AG08395 (cell line): ENCODE measurements around the gene GFRA1.

Experiments
- DNase-seq: peaks from one replicate; pipeline ENCODE4 v3.0.0; 2012; ENCODE audit warnings: mixed read lengths, low spot score

Gene GFRA1

DNA sequence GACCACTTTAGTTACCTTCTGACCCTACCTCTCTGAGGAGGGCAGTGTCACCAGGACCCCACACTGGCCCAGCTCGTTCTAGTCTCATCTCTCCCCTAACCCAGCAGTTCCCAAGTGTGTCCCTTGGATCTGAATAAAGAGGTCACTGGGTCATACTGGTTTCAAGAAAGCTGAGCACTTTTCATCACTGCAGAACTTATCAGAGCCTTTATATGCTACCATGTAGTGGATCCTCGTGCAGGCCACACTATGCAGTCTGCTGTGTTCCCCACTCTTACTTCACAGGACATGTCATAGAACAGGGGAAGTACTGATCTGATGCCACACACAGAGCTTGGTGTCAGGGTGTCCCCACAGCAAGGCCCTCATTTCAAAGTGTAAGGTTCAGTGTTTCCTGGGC, 113.8 kb downstream of the GFRA1 start:
- DNase-seq = no peak

DNA sequence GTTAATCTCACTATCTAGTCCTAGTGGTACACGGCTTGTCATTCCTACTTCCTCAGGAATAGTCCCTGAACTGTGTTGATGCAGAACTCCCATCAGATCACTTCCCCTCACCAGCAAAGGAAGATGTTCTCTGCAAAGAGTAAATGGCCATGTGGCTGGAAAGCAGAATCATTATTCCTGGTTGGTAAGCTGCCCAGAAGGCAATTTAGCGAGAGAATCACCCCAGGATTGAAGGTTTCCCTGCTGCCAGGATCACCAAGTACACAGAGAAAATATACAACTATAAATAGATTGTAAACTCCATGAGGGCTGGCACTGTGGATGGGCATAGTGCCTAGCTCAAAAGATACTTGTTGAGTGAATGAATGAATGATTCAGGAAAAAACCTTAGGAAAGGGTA, 115.0 kb downstream of the GFRA1 start:
- no peak for DNase-seq

DNA sequence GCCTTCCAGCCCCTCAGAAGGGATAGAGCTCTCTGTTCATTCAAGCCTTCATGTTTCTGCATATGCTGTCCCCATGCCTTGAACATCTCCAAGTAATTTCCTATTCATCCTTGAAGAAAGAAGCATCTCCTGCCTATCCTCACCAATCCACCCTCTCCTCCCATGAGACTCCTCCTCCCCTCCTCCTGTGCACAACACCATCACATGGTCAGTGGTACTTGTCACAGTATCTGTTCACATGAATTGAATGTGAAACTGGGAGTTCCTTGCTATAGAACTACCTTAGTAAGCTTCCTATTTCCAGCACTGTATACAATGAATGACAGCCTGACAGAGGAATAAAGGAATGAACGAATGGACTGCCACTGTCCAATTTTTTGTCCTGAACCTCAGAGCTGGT, 115.5 kb downstream of the GFRA1 start:
- DNase-seq = no peak

DNA sequence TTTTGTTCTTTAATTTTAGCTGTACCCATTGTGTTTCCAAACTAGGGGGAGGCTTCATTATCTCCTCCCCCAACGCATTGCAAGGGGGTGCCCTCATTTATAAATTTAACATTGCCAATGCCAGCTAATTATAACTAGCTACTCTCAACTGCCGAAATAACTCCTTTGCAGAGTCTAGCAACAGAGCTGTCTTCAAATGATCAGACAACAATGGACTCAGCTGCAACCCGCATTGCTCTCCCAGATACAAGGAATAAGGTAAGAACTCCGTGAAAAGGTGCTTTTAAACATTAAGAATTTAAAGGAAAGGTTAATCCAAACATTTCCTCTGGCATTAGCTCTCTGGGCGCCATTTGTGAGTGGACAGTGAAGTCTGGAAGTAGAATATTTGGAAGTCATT, 116.2 kb downstream of the GFRA1 start:
- no peak for DNase-seq

DNA sequence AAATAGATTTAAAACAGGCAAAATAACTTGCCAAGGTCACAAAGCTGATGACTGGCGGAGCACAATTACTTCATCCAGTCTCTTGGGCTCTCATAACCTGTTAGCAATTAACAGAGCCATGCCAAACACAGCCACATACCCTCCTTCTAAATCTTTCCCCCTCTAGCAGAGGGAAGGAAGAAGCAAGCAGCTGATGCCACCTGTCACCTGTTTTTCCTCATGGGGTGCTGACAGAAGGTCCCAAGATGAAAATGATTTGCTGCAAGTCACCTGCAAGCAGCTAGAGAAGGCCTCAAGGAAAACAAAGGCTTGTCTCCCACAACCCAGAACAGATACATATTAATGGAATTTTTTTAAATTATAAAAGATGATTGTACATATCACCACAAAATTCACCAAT, 117.8 kb downstream of the GFRA1 start:
- DNase-seq = no peak

DNA sequence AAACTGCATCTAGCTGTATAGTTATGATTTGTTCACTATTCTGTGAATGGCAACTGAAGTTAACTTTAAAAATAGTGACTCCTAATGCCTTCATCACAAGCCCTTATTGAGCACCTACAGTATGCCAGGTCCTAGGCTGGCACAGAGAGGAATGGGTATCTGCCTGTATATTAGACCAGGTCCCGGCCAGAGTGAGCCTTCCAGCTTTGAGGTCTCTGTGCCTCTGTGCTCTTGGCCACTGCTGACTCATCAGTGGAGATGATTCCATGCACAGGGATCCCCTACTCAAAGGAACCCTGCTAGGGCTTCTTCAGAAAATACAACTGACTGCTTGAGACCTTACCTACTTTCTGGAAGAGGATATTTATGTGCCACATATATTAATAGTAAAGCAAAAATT, 118.4 kb downstream of the GFRA1 start:
- DNase-seq = no peak

DNA sequence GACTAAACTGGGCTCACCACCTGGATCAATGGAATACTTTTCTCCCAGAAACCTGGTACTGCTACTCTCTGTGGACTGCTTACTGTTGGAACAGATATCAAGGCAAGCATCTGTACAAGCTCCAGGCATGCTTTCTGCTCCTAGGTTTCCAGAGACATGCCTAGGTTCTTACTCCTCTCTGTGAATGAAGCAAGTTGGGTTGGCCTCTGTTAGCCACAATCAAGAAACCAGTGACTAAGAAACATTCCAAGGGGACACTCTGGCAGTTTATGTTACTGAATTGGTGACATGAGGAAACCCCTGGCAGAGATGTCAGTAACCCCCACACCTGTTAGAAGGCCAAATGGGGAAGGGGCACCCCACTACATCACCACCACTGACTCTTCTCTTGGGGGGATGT, 121.9 kb downstream of the GFRA1 start:
- DNase-seq = peak; percentile 38

DNA sequence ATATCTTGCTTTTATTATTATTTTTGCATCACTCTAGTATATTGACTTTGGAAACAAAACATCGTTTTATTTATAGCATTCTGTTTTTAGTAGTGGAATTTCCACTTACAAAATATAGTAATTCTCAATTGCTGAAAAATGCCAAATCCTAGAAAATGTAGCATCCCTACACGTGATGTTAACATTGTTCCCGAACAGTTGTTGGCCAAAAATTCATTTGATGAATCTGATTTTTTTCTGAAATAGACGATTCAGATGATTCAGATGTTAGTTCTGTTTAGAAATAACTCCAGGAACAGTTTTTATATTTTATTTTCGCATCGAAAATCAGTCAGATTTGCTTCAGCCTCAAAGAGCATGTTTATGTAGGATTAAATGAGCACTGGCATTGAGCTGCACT, 122.4 kb downstream of the GFRA1 start:
- DNase-seq = no peak

DNA sequence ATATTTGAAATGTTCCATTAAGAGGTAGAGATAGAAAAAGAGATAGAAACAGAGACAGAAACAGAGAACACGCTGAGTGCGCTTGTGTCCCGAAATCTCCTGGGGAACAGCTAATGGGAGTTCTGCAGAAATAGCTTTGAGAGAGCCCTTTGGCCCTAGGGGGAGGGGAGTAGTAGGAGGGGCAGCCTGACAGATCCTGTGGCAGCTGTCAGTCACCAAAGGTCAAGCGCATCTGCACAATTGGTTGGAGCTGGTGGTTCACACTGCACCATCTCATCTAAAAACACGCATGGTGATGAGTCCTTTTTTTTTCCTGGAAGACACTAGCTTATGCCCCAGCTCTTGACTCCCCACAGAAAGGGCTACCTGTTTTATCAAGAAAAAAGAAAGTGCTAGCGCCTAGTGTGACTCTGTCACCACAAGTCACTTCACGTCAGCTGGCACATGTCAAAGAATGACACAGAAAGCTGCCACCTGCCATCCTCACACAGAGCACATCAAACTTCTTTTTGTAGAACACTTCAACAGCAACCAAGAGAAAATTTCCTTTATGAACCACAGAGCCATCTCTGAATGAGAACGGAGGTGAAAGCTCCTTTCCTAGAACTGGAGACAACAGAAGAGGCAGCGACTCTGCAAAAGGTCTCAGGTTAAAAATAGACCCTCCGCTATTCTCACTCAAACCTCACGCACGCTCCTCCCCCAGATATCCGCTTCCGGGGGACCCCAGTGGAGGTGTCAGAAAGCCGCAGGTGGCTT, 125.7 kb downstream of the GFRA1 start:
- no peak for DNase-seq

DNA sequence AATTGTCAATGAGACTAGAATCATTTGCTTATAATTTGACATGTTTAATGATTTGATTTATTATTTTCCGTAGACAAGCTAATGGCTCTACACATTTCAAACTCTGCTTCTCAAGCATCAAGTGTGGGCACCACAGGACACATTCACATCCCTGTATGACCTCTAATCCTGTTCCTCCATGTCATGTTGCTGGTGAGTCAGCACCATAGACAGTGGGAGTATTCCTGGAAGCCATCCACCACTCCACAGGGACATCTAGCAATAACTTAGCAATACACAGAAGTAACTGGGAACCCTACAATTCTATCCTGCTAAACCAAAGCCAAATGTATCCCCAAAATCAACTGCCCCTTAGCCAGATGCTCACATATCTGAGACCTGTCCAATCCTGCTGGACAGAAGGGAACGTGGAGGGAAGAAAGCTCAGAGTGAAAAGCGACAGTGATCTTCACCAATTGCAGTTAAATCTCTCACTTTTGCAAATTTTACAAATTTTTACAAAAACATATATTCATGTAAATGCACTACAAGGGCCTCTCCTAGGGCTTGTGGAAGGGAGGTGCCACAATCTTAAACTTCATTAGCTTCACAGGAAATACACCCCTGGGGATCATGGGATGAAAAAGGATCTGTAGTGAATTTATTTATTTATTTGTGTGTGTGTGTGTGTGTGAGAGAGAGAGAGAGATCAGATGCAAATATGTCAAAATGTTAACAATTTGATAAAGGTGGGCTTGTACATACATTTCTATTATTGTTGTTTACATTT, 126.5 kb downstream of the GFRA1 start:
- DNase-seq = peak; percentile 55

DNA sequence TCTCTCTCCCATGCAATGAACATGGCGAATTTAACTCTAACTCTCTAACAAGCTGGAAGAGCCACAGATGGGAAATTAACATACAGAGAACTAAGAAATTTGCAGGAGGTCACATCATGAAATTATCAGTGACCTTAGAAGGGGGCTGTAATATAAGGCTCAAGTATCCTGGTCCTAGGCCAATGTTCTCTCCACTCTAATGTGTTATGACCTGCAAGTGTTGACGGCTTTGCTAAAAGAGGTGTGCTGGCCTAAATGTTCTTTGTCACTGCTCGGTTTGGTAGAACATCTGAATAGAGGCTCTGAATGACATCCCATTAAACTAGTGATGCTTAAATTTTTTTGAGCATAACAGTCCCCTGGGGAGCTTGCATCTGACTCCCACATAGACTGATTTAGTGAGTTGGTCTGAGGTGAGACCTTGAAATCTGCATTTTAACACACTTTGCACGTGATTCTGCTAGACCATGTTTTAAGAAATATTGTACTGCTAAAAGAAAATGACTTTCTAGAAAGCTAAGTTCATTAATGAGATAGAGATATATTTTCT, 129.3 kb downstream of the GFRA1 start:
- no peak for DNase-seq

DNA sequence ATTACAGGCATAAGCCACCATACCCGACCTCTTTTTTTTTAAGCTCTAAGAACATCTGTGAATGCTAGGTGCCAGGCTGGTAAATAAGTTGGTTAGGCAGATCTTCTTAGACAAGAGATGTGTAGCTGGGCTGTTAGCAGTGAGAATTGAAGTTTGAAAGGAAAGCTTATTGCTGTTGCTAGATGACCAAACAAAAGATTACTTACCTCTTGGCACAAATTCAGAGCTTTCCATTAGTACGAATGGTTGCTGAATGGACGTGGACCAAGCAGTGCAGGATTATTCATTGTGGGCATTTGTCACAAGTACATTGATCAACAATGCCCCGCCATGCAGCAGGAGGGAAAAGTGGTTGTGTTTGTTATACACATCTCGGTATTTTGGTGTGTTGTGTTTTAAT, 131.2 kb downstream of the GFRA1 start:
- no peak for DNase-seq

DNA sequence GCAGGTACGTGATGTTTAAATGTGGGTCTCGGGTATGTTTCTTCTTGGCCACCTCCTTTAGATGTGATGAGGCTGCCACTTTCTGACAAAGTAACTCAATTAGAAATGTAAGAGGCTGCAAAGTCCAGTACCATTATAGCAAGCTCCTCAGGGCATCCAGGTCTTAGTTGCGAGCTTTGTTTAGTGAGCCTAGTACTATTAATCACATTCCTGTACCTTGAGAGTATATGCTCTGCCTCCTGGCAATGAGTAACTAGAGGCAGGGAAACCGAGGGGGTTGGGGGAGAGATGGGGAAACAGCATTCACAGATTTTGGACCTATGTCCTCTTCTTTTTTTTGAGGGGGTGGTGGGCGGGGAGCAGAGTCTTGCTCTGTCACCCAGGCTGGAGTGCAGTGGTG, 131.8 kb downstream of the GFRA1 start:
- DNase-seq = no peak

DNA sequence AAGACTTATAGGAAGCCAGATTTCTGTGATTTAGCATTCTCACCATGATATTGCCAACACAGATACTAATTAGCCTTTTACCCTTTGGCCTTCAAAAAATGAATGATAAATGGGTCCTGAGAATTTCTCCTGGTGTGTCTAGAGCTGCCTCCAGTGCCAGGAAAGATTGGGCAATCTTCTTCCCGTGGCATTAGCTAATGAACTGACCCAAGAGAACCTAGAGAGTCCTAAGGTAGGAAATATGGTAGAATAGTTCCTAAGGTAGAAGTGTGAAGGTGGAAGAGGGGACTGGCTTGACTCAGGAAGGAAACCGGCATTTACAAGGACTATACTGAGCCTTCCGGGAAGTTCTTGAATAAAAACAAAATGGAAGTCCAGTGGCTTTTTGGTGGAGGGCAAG, 133.1 kb downstream of the GFRA1 start:
- DNase-seq = no peak

DNA sequence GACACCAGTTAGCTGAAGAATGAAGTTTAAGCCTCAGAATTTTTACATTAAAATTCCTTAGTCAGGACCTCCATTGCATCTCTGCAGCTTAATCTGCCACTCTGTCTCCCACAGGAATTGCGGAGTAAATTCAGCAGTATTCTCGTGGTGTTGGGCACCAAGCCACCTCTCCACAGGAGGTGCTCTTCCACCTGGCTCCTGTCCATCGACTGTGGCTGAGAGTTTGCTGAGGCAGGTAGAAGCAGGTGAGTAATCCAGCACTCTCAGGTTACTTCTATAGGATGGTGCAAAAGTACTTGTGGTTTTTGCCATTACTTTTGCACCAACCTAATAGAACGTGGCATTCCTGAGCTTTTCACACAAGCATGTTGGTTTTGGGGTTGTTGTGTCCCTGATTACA, 134.1 kb downstream of the GFRA1 start:
- DNase-seq = no peak

DNA sequence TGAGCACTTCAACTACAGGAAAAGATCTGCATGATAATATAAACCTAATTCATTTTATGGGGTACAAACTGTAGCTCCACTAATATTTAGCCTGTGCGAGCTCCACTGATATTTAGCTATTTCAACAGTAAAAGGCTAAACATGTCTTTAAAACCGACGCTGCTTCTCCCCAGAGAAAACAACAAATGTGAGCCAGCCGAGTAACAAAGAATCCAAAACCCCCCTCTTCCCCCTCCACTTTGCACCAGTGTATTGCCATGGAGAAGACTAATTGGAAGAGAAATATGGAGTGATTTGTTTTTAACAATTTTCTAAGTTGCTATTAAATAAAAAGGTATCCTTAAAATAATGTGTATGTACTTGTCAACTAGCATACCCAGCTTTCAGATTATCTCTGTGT, 136.7 kb downstream of the GFRA1 start:
- DNase-seq = no peak

DNA sequence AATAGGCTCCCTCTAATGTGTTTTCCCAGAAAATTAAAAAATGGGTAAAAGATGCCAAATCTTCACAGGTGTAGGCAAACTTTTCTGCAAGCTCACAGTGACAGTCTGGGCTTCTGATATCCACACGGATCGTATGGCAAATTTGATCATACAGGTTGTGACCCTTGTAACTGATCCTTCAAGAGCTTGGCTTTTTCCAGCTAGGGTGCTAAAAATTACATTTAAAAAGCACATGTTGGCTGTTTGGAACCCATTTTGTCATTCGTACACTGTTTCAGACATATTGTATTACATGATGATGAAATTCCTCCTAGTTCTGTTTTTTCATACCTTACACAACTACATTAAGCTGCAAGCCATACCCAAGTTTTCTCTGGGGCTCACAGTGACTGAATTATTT, 138.7 kb downstream of the GFRA1 start:
- DNase-seq = no peak

DNA sequence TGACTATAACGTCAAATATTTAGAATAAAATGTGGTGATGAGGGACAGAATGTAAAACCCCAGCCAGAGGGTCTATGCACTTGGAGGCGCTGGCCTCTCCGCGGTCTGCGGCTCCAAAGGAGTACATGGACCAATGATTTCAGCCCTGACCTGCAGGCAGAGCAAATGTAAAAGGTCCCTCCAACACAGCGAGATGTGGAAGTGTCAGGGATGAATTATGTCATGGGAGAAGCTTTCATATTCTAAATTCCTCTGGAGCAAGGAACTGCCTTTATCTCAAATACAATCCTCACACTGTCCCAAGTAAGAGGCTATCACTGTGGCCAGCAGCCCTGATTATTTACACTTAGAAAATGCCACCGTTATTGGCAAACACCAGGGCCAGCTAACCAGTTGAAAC, 139.4 kb downstream of the GFRA1 start:
- no peak for DNase-seq

DNA sequence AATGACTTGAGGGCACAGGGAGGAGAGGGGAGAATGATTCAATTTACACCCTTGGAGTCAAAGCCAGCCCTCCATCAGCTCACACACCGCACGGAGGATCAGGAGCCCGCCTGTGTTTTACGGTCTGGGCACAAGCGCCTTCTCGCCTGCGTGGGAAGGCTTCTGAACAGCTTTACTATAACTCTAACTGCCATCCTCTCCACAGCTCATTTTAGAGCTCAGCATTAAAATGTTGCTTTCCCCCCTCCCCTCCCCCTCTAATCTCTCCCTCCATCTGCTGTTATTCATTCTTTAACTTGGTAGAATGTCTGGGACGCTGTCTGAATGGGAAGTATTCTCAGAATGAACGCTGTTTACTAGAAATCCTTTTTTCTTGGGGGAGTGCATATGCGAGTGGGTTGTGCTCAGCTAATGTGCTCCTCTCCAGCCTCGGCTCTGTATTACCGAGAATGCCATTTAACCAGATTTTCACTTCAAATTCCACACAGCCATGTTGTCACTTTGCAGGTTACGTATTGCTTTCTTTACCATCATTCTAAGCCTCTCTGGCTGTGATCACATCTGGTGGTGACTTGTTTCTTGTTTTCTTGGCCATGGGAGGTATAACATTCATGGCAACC, 140.1 kb downstream of the GFRA1 start:
- DNase-seq = no peak

DNA sequence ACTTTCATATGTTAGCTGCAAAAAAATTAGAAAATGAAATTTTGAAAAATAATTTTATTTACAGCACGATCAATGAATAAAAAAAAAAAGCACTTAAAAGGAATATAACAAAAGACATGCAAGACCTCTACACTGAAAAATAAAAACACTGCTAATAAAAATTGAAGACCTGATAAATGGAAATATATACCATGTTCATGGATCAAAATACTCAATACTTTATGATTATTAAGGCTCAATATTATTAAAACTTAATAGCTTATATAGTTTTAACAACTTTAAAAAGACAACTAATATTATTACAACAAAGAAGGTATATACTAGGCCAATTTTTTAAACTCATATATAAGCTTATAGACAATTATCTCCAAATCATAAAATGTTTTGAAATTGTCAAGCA, 143.0 kb downstream of the GFRA1 start:
- DNase-seq = no peak

DNA sequence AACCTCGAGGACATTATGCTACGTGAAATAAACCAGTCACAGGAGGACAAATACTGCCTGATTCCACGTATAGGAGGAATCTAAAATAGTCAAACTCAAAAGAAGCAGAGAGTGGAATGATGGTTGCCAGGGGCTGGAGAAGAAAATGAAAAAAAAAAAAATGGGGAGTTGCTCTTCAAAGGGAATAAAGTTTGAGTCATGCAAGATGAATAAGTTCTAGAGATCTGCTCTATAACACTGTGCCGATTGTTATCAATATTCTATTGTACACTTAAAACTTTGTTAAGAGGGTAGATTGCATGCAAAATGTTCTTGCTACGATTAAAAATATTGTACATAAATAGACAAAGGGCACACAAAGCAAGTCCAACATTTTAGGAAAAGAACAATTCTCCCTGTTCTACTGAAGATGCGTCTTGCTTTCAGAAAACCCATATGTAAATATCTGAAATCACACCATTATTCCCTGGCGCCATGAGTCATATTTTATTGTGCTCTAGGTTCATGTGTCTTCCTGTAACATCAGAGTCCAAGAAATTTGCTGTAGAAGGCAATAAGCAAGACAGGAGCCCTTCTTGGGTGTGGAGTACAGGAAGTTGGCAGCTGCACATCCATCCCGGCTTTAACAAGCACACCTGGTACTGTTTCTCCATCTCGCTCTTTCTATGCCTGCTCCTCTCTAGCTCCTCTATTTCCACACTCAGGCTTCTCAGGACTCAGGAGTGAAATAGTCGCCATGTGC, 145.9 kb downstream of the GFRA1 start:
- DNase-seq = no peak

DNA sequence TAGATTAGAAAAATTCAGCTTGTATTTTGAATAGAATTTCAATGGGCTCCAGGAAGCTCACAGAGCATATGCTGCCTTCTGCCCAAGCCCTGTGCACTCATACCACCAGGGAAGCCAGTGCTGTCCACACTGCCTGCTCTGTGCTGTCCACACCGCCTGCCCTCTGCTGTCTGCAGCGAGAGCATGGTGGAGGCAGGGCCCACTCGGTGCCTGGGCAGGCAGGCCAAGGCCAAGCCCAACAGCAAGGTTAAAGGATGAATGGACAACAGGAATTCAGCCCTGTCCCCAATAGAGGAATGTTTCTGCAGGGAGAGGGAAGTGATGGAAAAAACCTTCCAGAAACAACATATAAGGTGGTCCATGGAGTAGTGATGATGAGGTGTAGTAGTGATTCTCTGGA, 146.8 kb downstream of the GFRA1 start:
- DNase-seq = no peak
